GM18868 (cell line): Measurements from ENCODE around the gene PAQR8.
A peak's percentile ranks its signal among the peaks of the same experiment; 100 is the strongest.

Experiments
- ATAC-seq: cut with Tn5 transposase; IDR thresholded peaks from one replicate; pipeline ENCODE4 v1.9.1; 2021; ENCODE audit warnings: mild to moderate bottlenecking, moderate library complexity; ENCODE audit not compliant: unreplicated experiment

PAQR8 gene

GRCh38 chr6:52347818-52348217, 14.1 kb upstream of the PAQR8 start:
- ATAC-seq = no peak

GRCh38 chr6:52351879-52352238, 10.1 kb upstream of the PAQR8 start:
- ATAC-seq = no peak

GRCh38 chr6:52352239-52353018, 9.5 kb upstream of the PAQR8 start:
- peak; percentile 90 for ATAC-seq

GRCh38 chr6:52356017-52356416, 5.9 kb upstream of the PAQR8 start:
- ATAC-seq = no peak

GRCh38 chr6:52359403-52359802, 2.5 kb upstream of the PAQR8 start:
- ATAC-seq = no peak

- no peak for ATAC-seq
These were observed 1.9 kb upstream of the PAQR8 start for GRCh38 chr6:52360028-52360427.

GRCh38 chr6:52360601-52361413, 1.1 kb upstream of the PAQR8 start:
- ATAC-seq = no peak

- peak; percentile 7 for ATAC-seq
These were observed 472 bp upstream of the PAQR8 start for GRCh38 chr6:52361414-52361944.

- peak; percentile 51 for ATAC-seq
These were observed 684 bp downstream of the PAQR8 start for GRCh38 chr6:52362443-52363227.

GRCh38 chr6:52363228-52363867, 1.4 kb downstream of the PAQR8 start:
- no peak for ATAC-seq

- ATAC-seq = no peak
These were observed 2.7 kb downstream of the PAQR8 start for GRCh38 chr6:52364480-52365166.

- ATAC-seq = no peak
These were observed 3.4 kb downstream of the PAQR8 start for GRCh38 chr6:52365317-52365716.

GRCh38 chr6:52365866-52366540, 4.1 kb downstream of the PAQR8 start:
- ATAC-seq = no peak

GRCh38 chr6:52368002-52368401, 6.1 kb downstream of the PAQR8 start:
- ATAC-seq = no peak

- no peak for ATAC-seq
These were observed 7.3 kb downstream of the PAQR8 start for GRCh38 chr6:52369234-52369633.

- ATAC-seq = no peak
These were observed 9.8 kb downstream of the PAQR8 start for GRCh38 chr6:52371656-52372191.

- no peak for ATAC-seq
These were observed 11.3 kb downstream of the PAQR8 start for GRCh38 chr6:52373151-52373690.

- no peak for ATAC-seq
These were observed 12.3 kb downstream of the PAQR8 start for GRCh38 chr6:52374247-52374646.
